OCI-M1 (cell line): ENCODE data around the gene FAM180B.
"Not testable (repeated sequence)": the region's sequence is repeated elsewhere in the genome, so short reads cannot be mapped to it uniquely, and the experiment has no call there.

Experiments
- DNase-seq: peaks from one replicate; lab custom pipeline; 2025; lab: John Stamatoyannopoulos, UW

FAM180B gene, protein sequence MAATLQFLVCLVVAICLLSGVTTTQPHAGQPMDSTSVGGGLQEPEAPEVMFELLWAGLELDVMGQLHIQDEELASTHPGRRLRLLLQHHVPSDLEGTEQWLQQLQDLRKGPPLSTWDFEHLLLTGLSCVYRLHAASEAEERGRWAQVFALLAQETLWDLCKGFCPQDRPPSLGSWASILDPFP

DNA sequence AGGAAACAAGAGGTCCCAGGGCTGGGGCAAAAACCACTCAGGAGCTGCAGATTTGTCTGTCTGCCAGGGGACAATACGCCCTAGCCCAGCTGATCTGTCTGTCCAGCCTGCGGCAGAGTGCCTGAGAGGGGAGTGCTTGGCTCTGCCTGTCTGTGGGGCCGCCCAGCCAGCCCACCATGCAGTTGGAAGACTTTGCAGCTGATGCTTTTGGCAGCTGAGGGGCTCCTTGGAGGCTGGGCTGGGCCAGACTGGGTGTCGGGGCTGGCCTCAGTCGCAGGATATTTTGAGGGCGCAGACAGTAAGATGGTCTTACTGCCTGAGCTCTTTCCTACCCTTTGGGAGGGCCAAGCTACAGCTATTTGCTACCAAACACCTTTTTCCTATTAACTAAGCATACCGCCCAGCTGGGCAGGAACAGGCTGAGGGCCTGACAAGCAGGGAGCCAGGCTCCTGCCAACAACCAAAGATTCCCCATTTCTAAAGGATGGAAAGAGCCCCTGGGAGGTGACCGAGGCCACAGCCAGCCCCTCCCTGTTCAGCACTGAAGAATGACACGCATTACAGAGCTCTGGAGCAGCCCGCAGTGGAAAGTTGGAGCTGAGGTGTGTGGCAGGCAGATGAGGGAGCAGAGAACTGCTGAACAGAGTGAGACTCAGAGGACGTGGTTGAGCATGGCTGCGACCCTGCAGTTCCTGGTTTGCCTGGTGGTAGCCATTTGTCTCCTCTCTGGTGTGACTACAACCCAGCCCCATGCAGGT lies at the start of gene FAM180B:
Gene FAM180B (plus strand): TSS at position 581 of the 758 bp plus-strand sequence. CDS start 91 bp downstream, at position 672.
- DNase-seq = no peak

DNA sequence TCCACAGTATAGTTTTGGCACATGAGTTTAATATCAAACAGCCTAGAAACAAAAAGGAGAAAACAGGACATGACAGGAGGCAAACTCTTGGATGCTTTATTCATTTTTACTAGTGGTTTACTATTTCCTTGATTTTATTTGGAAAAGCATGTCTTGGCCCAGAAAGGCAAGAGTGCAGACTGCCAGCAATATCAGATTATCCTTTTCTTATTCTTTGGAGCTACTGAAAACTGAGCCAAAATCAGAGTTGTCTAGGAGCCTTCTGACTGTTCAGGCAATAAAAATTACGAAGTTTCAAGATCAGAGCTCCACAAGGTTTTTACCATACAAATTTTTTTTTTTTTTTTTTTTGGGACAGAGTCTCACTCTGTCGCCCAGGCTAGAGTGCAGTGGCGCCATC lies 49.6 kb upstream of the FAM180B start:
- no peak for DNase-seq

- no peak for DNase-seq
These were observed 47.5 kb upstream of the FAM180B start for GRCh38 chr11:47538741-47539565.

DNA sequence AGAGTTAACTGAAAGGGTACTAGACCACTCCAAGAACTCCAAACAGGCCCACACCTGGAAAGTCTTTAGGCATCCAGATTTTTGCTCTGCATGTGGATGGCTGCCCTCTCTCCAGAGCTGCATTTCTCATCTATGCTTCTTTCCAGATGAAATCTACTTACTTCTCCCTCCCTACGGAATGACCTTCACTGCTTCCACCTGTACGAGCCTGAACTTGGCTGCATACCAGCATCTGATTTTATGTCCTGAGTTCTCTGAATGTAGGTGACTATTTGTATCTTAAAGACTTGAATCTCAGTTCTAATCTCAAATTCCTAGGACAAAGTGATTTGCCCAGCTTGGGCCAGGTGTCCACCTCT lies 46.8 kb upstream of the FAM180B start:
- no peak for DNase-seq

- DNase-seq = no peak
These were observed 45.4 kb upstream of the FAM180B start for GRCh38 chr11:47541070-47541469.

- no peak for DNase-seq
These were observed 41.2 kb upstream of the FAM180B start for GRCh38 chr11:47545298-47545697.

DNA sequence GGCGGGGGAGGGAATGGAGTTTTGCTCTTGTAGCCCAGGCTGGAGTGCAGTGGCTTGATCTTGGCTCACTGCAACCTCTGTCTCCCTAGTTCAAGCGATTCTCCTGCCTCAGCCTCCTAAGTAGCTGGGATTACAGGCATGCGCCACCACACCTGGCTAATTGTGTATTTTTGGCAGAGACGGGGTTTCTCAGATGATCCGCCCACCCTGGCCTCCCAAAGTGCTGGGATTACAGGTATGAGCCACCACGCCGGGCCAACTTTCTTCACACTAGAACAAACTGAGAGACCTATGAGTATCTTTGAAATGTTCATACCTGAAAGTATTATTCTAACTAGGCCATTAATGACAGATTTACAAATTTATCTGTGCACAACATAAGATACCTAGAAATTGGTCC lies 40.2 kb upstream of the FAM180B start:
- DNase-seq = not testable (repeated sequence)

DNA sequence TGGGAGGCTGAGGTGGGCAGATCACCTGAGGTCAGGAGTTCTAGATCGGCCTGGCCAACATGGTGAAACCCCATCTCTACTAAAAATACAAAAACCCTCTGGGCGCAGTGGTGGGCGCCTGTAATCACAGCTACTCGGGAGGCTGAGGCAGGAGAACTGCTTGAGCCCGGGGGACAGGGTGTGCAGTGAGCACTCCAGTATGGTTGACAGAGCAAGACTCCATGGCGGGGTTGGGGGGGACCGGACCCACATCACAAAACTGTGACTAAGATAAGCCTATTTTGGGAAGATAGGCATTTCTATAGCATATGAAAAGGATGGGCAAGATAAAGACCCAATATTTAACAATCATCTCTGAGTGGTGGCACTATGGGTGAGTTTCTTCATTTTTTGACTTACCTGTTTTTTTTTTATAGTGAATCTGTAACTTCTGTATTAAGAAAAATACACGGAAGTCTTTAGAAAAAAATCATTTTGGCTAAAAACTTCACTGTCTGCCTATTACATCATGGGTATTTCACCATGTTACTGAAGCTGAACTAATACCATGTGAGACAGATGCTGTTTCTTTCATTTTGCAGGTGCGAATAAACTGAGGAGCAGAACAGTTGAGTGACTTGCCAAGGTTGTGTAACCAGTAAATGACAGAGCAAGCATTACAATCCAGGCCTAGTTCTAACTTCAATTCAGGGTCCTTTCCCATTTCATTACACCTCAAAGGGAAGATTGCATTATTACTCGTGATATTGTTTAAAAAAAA lies 36.0 kb upstream of the FAM180B start:
- no peak for DNase-seq

DNA sequence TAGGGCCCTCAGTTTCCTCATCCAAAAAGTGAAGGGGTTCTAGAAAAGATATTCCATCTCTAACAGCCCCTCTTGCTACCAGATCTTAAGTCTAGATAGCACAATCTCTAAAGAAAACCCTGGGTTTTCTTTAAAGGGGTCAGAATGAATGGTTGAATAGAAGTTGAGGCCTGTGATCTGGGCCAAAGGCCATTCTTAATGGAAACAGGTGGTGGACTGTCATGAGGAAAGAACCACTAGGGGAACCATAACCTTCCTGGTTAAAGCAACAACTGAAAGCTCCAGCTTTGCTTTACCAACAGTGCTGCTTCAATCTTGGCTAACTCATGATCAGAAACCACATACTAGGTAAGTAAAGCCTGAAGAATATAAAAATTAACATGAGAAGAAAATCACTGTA lies 35.4 kb upstream of the FAM180B start:
- DNase-seq = peak; percentile 71

- DNase-seq = peak; percentile 70
These were observed 34.4 kb upstream of the FAM180B start for GRCh38 chr11:47552056-47552565.

- DNase-seq = peak; percentile 96
These were observed 33.7 kb upstream of the FAM180B start, which contains the start of gene CELF1 for GRCh38 chr11:47552566-47553405. CELF1 (minus strand) TSS chr11:47553132; CDS start chr11:47499523, 53,609 bp downstream.

- DNase-seq = no peak
These were observed 33.1 kb upstream of the FAM180B start for GRCh38 chr11:47553406-47553743.

DNA sequence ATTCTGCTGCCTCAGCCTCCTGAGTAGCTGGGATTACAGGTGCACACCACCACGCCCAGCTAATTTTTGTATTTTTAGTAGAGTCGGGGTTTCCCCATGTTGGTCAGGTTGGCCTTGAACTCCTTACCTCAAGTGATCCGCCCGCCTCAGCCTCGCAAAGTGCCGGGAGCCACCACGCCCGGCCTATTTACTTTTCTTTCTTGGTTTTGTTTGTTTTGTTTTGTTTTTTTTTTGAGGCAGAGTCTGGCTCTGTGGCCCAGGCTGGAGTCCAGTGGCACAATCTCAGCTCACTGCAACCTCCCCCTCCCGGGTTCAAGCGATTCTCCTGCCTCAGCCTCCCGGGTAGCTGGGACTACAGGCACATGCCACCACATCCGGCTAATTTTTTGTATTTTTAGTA lies 29.5 kb upstream of the FAM180B start:
- not testable (repeated sequence) for DNase-seq

DNA sequence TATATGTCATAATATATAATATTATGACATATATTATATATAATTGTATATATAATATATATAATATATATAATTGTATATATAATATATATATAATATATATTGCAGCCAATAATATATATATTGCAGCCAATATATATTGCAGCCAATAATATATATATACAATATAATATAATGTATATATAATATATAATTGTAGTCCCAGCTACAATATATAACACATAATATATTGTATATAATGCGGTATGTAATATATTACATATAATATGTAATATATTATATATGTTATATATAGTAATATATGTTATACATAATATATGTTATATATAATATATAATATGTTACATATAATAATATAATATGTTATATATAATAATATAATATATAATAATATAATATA lies 27.8 kb upstream of the FAM180B start:
- DNase-seq = no peak

- no peak for DNase-seq
These were observed 26.1 kb upstream of the FAM180B start for GRCh38 chr11:47560426-47560825.

- DNase-seq = not testable (repeated sequence)
These were observed 24.1 kb upstream of the FAM180B start for GRCh38 chr11:47562393-47562792.

- not testable (repeated sequence) for DNase-seq
These were observed 22.1 kb upstream of the FAM180B start for GRCh38 chr11:47564366-47564765.

- no peak for DNase-seq
These were observed 21.5 kb upstream of the FAM180B start for GRCh38 chr11:47564933-47565339.

DNA sequence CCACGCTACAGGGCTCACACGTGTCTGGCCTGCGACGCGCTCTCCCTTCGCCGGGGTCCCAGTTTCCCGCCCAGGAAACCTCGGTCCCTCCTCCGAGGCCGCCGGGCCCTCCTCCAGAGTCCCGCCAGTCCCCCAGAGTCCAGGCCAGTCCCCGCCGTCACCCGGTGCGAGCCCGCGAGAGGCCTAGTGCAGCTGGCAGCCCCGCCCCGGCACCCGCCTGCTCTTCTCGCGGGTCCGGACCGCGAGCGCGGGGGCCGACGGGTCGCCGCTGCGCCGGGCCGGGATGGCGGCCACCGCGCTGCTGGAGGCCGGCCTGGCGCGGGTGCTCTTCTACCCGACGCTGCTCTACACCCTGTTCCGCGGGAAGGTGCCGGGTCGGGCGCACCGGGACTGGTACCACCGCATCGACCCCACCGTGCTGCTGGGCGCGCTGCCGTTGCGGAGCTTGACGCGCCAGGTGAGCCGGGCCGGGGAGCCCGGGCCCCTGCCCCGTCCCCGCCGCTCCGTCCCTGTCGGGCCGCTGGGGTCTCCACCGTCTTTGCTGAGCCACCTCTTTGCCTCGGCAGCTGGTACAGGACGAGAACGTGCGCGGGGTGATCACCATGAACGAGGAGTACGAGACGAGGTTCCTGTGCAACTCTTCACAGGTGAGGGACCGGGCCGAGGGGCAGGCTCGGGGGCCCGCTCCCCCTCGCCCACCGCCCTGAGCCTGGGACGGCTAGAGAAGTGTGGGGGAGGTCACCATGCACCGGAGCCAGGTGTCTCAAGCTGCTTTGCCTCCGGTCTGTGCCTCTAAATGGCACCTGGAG lies 20.9 kb upstream of the FAM180B start, which contains the start of gene PTPMT1:
Gene PTPMT1 (plus strand): TSS at position 260 of the 809 bp plus-strand sequence. CDS start 24 bp downstream, at position 284.
- peak; percentile 76 for DNase-seq

DNA sequence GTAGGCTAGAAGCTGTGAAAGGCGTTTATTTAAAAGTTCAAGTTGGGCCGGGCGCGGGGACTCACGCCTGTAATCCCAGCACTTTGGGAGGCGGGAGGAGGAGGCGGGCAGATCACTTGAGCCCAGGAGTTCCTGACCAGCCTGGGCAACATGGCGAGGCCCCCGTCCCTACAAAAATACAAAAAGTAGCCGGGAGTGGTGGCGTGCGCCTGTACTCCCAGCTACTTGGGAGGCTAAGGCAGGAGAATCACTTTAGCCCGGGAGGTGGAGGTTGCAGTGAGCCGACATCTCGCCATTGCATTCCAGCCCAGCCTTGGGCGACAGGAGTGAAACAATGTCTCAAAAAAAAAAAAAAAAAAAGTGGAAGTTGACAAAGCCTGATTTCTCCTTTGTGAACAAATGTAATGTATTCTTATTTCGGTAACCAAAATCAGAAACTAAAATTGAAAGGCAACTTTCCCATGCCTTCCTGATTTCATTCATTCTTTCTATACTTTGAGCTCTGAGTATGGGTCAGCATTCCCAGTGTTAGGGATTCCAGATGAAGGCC lies 20.3 kb upstream of the FAM180B start:
- no peak for DNase-seq
